ENCODE data around the gene TRMT61A.

Gene TRMT61A

GRCh38 chr14:103559766-103560165 is 30.8 kb downstream of the TRMT61A start:
- in situ Hi-C loops (cut with MboI; ENCODE audit: low sequenced_read_pairs, unreplicated experiment): loop anchor here (5.0 kb wide), 1 partner anchor 42 kb away; no protein-coding TSS in a partner anchor
- no peak for TF ChIP-seq CTCF (IDR thresholded peaks at IDR 0.05; ENCODE audit: borderline replicate concordance, control extremely low read depth, extremely low read depth, insufficient read depth, missing control alignments)
- no peak for DNase-seq (ENCODE audit: low spot score)

GRCh38 chr14:103560691-103561090 is 31.7 kb downstream of the TRMT61A start:
- DNase-seq (ENCODE audit: low spot score): no peak
- in situ Hi-C loops (cut with MboI; ENCODE audit: low sequenced_read_pairs, unreplicated experiment): no loop called here
- no peak for TF ChIP-seq CTCF (IDR thresholded peaks at IDR 0.05; ENCODE audit: borderline replicate concordance, control extremely low read depth, extremely low read depth, insufficient read depth, missing control alignments)

GRCh38 chr14:103561381-103562178 is 32.6 kb downstream of the TRMT61A start:
- in situ Hi-C loops (cut with MboI; ENCODE audit: low sequenced_read_pairs, unreplicated experiment): no loop called here
- TF ChIP-seq CTCF (IDR thresholded peaks at IDR 0.05; ENCODE audit: borderline replicate concordance, control extremely low read depth, extremely low read depth, insufficient read depth, missing control alignments): no peak
- peak; percentile 75 for DNase-seq (ENCODE audit: low spot score)

GRCh38 chr14:103562179-103562428 is 33.1 kb downstream of the TRMT61A start:
- DNase-seq (ENCODE audit: low spot score): no peak
- in situ Hi-C loops (cut with MboI; ENCODE audit: low sequenced_read_pairs, unreplicated experiment): no loop called here
- TF ChIP-seq CTCF (IDR thresholded peaks at IDR 0.05; ENCODE audit: borderline replicate concordance, control extremely low read depth, extremely low read depth, insufficient read depth, missing control alignments): no peak

GRCh38 chr14:103562429-103563225 is 33.6 kb downstream of the TRMT61A start, which contains the start of the genes BAG5 and COA8:
Gene BAG5 (minus strand): TSS chr14:103562657. CDS start chr14:103561164, 1,493 bp downstream.
Gene COA8 (plus strand): TSS chr14:103562960. CDS start chr14:103563002, 42 bp downstream.
- TF ChIP-seq CTCF (IDR thresholded peaks at IDR 0.05; ENCODE audit: borderline replicate concordance, control extremely low read depth, extremely low read depth, insufficient read depth, missing control alignments): no peak
- in situ Hi-C loops (cut with MboI; ENCODE audit: low sequenced_read_pairs, unreplicated experiment): no loop called here
- DNase-seq (ENCODE audit: low spot score): peak; percentile 98

GRCh38 chr14:103563226-103563620 is 34.2 kb downstream of the TRMT61A start:
- in situ Hi-C loops (cut with MboI; ENCODE audit: low sequenced_read_pairs, unreplicated experiment): no loop called here
- TF ChIP-seq CTCF (IDR thresholded peaks at IDR 0.05; ENCODE audit: borderline replicate concordance, control extremely low read depth, extremely low read depth, insufficient read depth, missing control alignments): no peak
- DNase-seq (ENCODE audit: low spot score): no peak

Data from GM13976 (cell line).